ENCODE results near the gene RPL26. TPM values are rescaled to one million over a fixed set of nuclear protein-coding genes. Genes with fewer than 3 reads are reported as not detected.

Gene RPL26
- total RNA-seq, 4 donors from 2014 or later = 2,728 to 5,465 (median 3,162) TPM

GRCh38 chr17:8332688-8333087 is 50.3 kb downstream of the RPL26 start:
- 45 to 52% methylated on average over 5 of the region's 5 CpGs for WGBS, 2 donors
- intact Hi-C loops (cut with DNase I) = no loop called here
- Histone ChIP-seq H3K9me3 (no peaks in the 10 kb centered on the region), H3K4me3 (replicated peaks in 1 of 3) (no peak overlapping the region), H3K27me3 (no peaks in the 10 kb centered on the region), H3K36me3 (no peaks in the 10 kb centered on the region), H3K4me1 (no peaks in the 10 kb centered on the region), H3K27ac (no peak overlapping the region)
- no peak for DNase-seq
- TF ChIP-seq POLR2A (IDR thresholded peaks at IDR 0.05) (no peak), CTCF (IDR thresholded peaks at IDR 0.05) (no peak)

GRCh38 chr17:8332128-8332527 is 50.9 kb downstream of the RPL26 start:
- no peak overlapping the region for H3K4me3 ChIP-seq (replicated peaks in 1 of 3)
- intact Hi-C loops (cut with DNase I) = no loop called here
- WGBS, 2 donors = 69 to 71% methylated on average over 2 of the region's 2 CpGs
- H3K4me1 ChIP-seq = peaks cover 2 to 4% of the 10 kb centered on the region in 2 donors
- H3K27ac ChIP-seq = no peak overlapping the region
- DNase-seq = no peak
- TF ChIP-seq CTCF (IDR thresholded peaks at IDR 0.05) (no peak), POLR2A (IDR thresholded peaks at IDR 0.05) (no peak)
- no peaks in the 10 kb centered on the region for H3K9me3 ChIP-seq
- H3K27me3 ChIP-seq = no peaks in the 10 kb centered on the region
- no peaks in the 10 kb centered on the region for H3K36me3 ChIP-seq

Small RNA genes within 50 kb of the gene (small RNA-seq; reads per million reads assigned to genes)
- not detected for gene RF00265

Other genes starting within 250 kb of the RPL26 start
- 100 to 1,000 TPM in 3 of 4 donors, 10 to 100 TPM in 1; 85.2 to 148 (median 137) TPM for gene PER1, start 230.8 kb downstream of the RPL26 start, total RNA-seq
- 10 to 100 TPM; 30.6 to 35.2 (median 33.4) TPM for gene VAMP2, start 220.2 kb downstream of the RPL26 start, total RNA-seq
- gene TMEM107, start 206.8 kb downstream of the RPL26 start, total RNA-seq = 10 to 100 TPM; 19.7 to 34.7 (median 32.2) TPM
- gene BORCS6, start 193.0 kb downstream of the RPL26 start, total RNA-seq = 10 to 100 TPM in 3 of 4 donors, 1 to 10 TPM in 1; 7.7 to 17.0 (median 15.5) TPM
- gene AURKB, start 172.6 kb downstream of the RPL26 start, total RNA-seq = 1 to 10 TPM in 1 of 4 donors, not detected in 3; 6.0 TPM
- gene CTC1, start 135.1 kb downstream of the RPL26 start, total RNA-seq = 10 to 100 TPM; 19.2 to 40.3 (median 21.2) TPM
- gene PFAS, start 133.9 kb downstream of the RPL26 start, total RNA-seq = 10 to 100 TPM; 14.8 to 39.5 (median 18.3) TPM
- 10 to 100 TPM; 18.9 to 30.2 (median 22.4) TPM for gene RANGRF, start 94.5 kb downstream of the RPL26 start, total RNA-seq
- gene SLC25A35, start 87.8 kb downstream of the RPL26 start, total RNA-seq = 10 to 100 TPM in 1 of 4 donors, 1 to 10 TPM in 3; 2.9 to 12.7 (median 5.9) TPM
- gene ARHGEF15, start 73.0 kb downstream of the RPL26 start, total RNA-seq = 1 to 10 TPM; 4.3 to 9.8 (median 6.8) TPM
- not detected for gene ODF4, start 43.4 kb downstream of the RPL26 start, total RNA-seq
- not detected for gene RNF222, start 14.6 kb upstream of the RPL26 start, total RNA-seq
- 10 to 100 TPM; 56.0 to 77.7 (median 59.5) TPM for gene NDEL1, start 52.7 kb upstream of the RPL26 start, total RNA-seq
- 10 to 100 TPM; 40.8 to 72.2 (median 44.2) TPM for gene MYH10, start 247.5 kb upstream of the RPL26 start, total RNA-seq

Data from thyroid gland (tissue), 4 donors.